DOHH2 (cell line): Measurements from ENCODE around the gene SLC17A9.

Source experiments
- CTCF ChIP-seq: fragments of 200-600 bp; sonication (generic); IDR thresholded peaks from one replicate; pipeline ENCODE4 v1.5.1; 2014; ENCODE audit warnings: antibody characterized with exemption, mild to moderate bottlenecking, low read depth, low read length; ENCODE audit not compliant: poor library complexity, severe bottlenecking
- EZH2phosphoT487 ChIP-seq: fragments of 200-600 bp; sonication (generic); IDR thresholded peaks from 2 replicates; pipeline ENCODE4 v1.6.1; 2017; ENCODE audit warnings: borderline replicate concordance, mild to moderate bottlenecking, antibody characterized with exemption, low read length, moderate library complexity, mixed read lengths

GRCh38 chr20:63000036-63000435, 47.5 kb downstream of the SLC17A9 start:
- TF ChIP-seq CTCF (no peak), EZH2phosphoT487 (no peak)
